ENCODE results near the gene BEND6.
"Not testable (repeated sequence)": the region's sequence is repeated elsewhere in the genome, so short reads cannot be mapped to it uniquely, and the experiment has no call there.

Gene BEND6

GRCh38 chr6:57033228-57033627, 78.3 kb downstream of the BEND6 start:
- DNase-seq (ENCODE audit: low read depth in 3 of 3) = no peak

GRCh38 chr6:57035549-57035948, 80.6 kb downstream of the BEND6 start:
- DNase-seq (ENCODE audit: low read depth in 3 of 3) = no peak

GRCh38 chr6:57038906-57039305, 84.0 kb downstream of the BEND6 start:
- no peak for DNase-seq (ENCODE audit: low read depth in 3 of 3)

- DNase-seq (ENCODE audit: low read depth in 3 of 3) = peak in 1 of 3 experiments; percentile 0
These were observed 85.1 kb downstream of the BEND6 start for GRCh38 chr6:57040011-57040410.

- DNase-seq (ENCODE audit: low read depth in 3 of 3) = not testable (repeated sequence)
These were observed 89.2 kb downstream of the BEND6 start for GRCh38 chr6:57044061-57044460.

GRCh38 chr6:57044568-57044967, 89.7 kb downstream of the BEND6 start:
- DNase-seq (ENCODE audit: low read depth in 3 of 3) = no peak

- DNase-seq (ENCODE audit: low read depth in 3 of 3) = peak; percentile 71 to 87 (median 72)
These were observed 91.7 kb downstream of the BEND6 start, which contains the start of gene KIAA1586 for GRCh38 chr6:57046332-57047256. Gene KIAA1586, plus strand, starts transcription at chr6:57046693. Its CDS starts 63 bp downstream, at chr6:57046756.

- DNase-seq (ENCODE audit: low read depth in 3 of 3) = not testable (repeated sequence)
These were observed 92.3 kb downstream of the BEND6 start for GRCh38 chr6:57047257-57047585.

GRCh38 chr6:57047859-57048258, 93.0 kb downstream of the BEND6 start:
- DNase-seq (ENCODE audit: low read depth in 3 of 3) = not testable (repeated sequence)

- DNase-seq (ENCODE audit: low read depth in 3 of 3) = no peak
These were observed 93.7 kb downstream of the BEND6 start for GRCh38 chr6:57048577-57048976.

- DNase-seq (ENCODE audit: low read depth in 3 of 3) = no peak
These were observed 108.9 kb downstream of the BEND6 start for GRCh38 chr6:57063847-57064246.

- no peak for DNase-seq (ENCODE audit: low read depth in 3 of 3)
These were observed 109.9 kb downstream of the BEND6 start for GRCh38 chr6:57064809-57065208.

GRCh38 chr6:57068061-57068460, 113.2 kb downstream of the BEND6 start:
- no peak for DNase-seq (ENCODE audit: low read depth in 3 of 3)

- DNase-seq (ENCODE audit: low read depth in 3 of 3) = no peak
These were observed 114.3 kb downstream of the BEND6 start for GRCh38 chr6:57069228-57069627.

- no peak for DNase-seq (ENCODE audit: low read depth in 3 of 3)
These were observed 115.0 kb downstream of the BEND6 start for GRCh38 chr6:57069920-57070331.

- no peak for DNase-seq (ENCODE audit: low read depth in 3 of 3)
These were observed 117.2 kb downstream of the BEND6 start for GRCh38 chr6:57072108-57072507.

GRCh38 chr6:57074383-57074782, 119.5 kb downstream of the BEND6 start:
- no peak for DNase-seq (ENCODE audit: low read depth in 3 of 3)

GRCh38 chr6:57075092-57075491, 120.2 kb downstream of the BEND6 start:
- DNase-seq (ENCODE audit: low read depth in 3 of 3) = no peak
